HL-60/S4 (cell line): ENCODE results near the gene HOXA2.

ENCODE experiments used
- in situ Hi-C: fragments of 300-500 bp; cut with MboI; formaldehyde crosslinking; loops from 2 replicates; pipeline ENCODE4 v1.14.3; 2022; ENCODE audit warnings: low sequenced_read_pairs

The HOXA2 gene

GRCh38 chr7:27080844-27081436 is 21.5 kb downstream of the HOXA2 start:
- in situ Hi-C loops = no loop called here

DNA sequence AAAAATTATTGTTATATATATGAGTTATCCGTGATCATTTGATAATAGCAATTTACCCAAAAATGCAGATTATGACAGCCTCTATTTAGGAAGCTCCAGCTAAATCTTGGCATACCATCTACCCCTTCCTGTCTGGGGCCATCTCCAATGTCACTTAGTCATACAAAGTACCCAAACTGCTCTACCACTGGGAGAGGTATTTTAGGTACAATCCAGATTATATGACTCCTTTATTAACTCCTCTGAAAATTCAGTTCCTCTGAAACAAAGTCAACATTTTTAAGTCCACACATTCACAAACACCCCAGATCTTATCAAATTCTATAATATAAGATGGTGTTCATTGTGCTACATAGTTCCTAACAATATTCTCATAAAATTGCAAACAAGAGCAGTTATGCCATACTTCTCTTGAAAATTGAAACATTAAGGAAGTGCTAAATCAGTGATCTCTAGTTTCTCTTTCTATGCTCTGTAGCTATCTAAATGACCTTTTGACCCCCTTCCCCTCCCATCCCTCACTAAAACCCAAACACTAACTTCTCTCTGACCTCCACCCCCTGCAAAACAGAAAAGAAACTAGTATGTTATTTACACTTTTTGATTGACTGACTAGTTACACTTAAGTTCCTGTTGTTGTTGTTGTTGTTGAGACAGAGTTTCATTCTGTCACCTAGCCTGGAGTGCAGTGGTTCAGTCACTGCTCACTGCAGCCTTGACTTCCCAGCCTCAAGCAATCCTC is 23.1 kb downstream of the HOXA2 start:
- in situ Hi-C loops = no loop called here

GRCh38 chr7:27078616-27079233 is 23.8 kb downstream of the HOXA2 start:
- in situ Hi-C loops = no loop called here

DNA sequence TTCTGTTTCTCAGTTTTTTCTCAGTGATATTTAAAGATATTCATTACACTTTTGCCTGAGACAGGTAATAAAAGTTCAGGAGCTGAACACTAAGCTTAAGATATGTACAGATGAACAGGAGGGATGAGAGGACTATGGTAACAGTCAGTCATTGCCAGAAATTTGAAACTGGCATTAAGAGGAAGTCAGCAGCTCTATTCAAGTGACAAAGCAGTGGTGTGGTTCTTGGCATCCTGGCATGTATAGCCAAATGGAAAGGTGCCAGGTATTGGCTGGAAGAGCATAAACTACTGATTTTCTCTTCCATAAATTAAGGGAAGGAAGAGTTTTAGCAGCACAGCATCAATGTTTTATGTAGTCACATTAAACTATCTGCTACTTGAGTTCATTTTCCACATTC is 29.4 kb downstream of the HOXA2 start:
- in situ Hi-C loops = no loop called here

DNA sequence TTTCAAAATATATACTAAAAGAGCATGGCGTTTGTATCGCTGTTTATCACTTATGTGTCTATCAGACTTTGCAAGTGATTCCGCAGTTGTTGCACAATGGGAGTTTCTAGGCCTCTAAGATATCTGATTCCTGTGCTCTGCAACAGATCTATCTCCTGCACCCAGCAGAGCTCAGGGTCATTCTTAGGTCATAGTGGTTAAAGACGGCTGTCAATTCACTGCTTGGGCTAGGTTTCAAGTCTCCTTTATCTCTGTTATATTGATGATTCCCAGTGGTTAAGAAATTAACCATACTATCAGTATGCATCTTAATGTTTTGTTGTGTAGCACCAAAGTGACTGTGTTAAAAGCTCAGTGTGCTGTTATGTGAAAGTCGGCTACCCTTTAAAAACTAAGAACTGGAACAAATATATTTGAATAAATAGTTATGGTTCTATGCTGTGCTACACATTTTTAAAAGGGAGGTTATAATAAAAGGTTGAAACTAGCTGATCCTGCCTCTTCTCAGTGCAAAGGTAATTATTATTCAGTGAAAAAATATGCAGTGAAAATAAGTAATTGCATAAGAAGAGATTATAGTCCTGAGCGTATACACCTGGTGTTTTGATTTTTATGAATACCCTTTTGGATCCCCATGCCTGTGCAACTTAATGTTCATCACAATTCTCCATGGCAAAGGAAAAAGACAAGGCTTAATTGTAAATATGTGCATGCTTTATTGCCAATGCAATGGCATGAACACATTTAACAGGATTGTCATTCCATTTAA is 30.7 kb downstream of the HOXA2 start:
- in situ Hi-C loops = no loop called here

GRCh38 chr7:27068259-27068658 is 34.2 kb downstream of the HOXA2 start:
- in situ Hi-C loops = no loop called here

DNA sequence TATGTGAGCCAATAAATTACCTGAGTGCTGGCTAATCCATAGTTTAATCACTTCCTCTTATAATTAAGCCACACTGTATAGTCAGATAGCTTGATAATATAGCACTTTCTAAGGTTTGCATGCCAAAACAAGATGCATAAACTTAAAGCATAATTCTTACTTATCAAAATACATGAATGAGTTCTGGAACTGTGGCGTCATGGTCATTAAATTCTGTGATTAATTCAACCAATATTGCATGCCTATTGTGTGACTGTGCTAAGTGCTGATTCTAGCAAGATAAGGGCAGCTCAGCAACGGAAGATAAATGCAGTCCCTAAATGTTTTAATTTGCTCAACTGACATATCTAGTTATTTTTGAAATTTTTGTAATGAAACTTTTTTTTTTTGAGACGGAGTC is 36.3 kb downstream of the HOXA2 start:
- in situ Hi-C loops = no loop called here

- in situ Hi-C loops = no loop called here
Measured at GRCh38 chr7:27065709-27066108, 36.8 kb downstream of the HOXA2 start.

DNA sequence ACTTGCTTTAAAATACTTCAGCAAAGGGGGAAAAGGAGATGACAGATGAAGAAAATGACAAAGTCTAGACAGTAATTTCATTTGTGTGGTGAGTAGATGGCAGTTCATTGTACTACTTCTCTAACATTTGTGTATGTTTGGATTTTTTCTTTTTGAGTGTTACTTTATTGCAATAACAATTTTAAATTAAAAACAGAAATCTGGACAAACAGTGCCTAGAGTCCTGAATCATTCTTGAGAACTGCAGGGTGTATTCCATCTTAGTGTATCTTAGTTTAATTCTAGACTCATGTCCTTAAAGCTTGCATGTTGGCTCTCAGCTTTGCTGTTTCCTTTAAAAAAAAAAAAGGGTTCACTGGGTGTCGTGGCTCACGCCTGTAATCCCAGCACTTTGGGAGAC is 37.8 kb downstream of the HOXA2 start:
- in situ Hi-C loops = no loop called here

DNA sequence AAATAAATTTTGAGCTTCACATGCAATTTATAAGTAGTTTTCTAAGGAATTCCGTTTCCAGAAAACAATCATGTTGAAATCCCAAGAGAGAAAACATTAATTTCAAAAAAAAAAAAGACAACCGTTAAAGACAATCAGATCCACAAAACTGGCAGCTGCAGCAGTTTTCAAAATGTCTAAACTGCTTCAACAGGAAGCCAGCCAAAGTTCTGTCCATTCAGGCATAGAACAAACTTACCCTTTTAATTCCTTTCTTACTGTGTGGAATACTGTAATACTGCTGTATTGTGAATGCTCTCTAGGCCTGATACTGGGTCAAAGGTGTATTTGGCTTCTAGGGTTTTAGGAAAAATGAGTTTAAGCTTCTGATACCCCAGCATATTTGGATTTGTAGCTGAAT is 38.3 kb downstream of the HOXA2 start:
- in situ Hi-C loops = no loop called here

DNA sequence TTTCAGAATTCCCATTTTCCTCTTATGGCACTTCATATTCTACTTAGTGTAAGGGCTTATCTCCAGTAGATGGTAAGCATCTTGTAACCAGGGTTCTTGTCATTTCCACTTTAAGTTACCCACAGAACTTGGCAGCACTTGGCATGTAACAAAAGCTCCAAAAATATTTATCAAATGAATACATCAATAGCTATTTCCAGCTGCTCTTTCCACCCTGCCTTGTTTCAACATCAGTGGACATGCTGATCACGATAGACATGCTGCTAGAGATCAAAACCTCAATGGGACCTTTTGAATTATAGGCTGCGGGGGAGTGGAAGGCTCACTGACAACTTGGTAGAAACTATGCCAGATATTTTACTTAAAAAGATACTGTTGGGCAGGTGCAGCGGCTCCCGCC is 39.5 kb downstream of the HOXA2 start:
- in situ Hi-C loops = no loop called here

GRCh38 chr7:27053153-27053552 is 49.3 kb downstream of the HOXA2 start:
- in situ Hi-C loops = no loop called here

GRCh38 chr7:27051451-27051850 is 51.0 kb downstream of the HOXA2 start:
- in situ Hi-C loops = no loop called here
